GM12874 (cell line): ENCODE data around the gene TMEM170A.

Experiments used
- TF ChIP-seq, protein P1 (sequence below): IDR thresholded peaks from 2 replicates; pipeline ENCODE4 v1.5.1; 2011; ENCODE audit warnings: low read depth, mild to moderate bottlenecking, control low read depth, low read length, moderate library complexity; ENCODE audit not compliant: insufficient read depth

The TMEM170A gene, protein sequence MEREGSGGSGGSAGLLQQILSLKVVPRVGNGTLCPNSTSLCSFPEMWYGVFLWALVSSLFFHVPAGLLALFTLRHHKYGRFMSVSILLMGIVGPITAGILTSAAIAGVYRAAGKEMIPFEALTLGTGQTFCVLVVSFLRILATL

DNA sequence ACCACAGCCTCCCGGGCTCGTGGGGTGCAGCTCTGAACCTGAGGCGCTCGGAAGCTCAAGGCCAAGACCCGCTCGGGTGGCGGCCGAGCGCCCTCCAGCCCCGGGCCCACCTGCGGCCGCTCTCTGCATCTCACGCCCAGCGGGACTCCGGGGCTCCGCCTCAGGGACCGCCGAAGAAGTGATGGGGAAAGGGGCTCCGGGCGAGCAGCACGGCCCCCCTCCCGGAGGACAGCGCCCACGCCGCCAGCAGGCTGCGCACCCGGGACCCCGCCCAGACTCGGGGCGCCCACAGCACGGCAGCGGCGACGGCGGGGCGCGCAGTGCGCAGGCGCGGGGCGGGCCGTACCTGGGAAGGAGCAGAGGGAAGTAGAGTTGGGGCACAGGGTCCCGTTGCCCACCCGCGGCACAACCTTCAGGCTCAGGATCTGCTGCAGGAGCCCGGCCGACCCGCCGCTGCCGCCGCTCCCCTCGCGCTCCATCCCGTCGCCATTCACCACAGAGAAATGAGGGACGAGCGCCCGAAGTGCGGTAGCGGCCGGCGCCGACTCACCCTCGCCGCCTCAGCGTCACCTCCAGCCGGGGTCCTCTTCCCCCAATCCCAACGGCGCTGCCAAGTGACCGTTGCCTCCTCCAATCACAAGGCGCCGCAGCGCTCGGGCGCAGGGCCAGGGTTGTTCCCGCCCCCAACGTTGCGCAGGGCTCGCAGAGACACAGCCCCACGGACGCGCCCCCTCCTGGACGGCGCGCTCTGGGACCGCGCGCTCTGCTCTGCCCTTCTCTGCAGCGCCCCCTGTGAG lies at the start of gene TMEM170A:
Gene TMEM170A (minus strand): TSS at position 568 of the 797 bp plus-strand sequence. CDS start 89 bp downstream, at position 479.
- TF ChIP-seq, protein P1, sequence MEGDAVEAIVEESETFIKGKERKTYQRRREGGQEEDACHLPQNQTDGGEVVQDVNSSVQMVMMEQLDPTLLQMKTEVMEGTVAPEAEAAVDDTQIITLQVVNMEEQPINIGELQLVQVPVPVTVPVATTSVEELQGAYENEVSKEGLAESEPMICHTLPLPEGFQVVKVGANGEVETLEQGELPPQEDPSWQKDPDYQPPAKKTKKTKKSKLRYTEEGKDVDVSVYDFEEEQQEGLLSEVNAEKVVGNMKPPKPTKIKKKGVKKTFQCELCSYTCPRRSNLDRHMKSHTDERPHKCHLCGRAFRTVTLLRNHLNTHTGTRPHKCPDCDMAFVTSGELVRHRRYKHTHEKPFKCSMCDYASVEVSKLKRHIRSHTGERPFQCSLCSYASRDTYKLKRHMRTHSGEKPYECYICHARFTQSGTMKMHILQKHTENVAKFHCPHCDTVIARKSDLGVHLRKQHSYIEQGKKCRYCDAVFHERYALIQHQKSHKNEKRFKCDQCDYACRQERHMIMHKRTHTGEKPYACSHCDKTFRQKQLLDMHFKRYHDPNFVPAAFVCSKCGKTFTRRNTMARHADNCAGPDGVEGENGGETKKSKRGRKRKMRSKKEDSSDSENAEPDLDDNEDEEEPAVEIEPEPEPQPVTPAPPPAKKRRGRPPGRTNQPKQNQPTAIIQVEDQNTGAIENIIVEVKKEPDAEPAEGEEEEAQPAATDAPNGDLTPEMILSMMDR: peak; percentile 100

DNA sequence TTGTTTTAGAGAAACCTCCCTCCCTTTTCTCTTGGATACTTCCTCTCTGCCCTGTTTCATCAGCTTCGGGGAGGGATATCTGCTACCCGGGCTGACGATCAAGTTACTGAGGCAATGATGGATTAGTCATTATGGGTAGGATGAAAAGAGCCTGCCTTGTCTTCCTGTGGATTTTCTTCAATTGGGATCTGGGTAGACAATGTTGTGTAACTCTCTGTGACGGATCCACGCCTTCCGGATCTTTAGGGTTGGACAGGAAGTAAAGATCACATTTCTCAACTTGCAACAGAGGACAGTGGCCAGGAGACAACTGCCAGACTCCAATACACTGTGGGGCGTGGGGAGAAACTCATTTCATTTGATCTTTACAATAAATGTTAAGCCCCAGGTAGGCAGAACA lies 42.1 kb upstream of the TMEM170A start:
- TF ChIP-seq, protein P1: no peak

DNA sequence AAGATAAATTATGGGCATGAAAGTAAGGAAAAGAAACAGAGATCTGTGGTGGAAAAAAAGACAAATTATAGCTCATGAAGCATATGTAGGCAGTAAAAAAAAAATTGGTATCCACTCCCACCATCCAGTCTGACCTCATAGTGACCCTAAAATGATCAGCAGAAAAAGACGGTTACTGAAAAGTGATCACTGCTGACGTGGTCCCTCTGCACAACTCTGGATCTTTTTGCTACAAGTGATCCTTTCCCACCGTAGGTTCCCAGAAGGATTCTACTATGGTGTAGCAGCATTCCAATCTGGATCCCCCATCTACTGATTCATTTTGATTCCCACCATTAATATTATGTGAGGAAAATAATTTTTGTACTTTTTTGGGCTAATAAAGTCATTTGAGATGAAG lies 41.6 kb upstream of the TMEM170A start:
- TF ChIP-seq, protein P1: no peak

DNA sequence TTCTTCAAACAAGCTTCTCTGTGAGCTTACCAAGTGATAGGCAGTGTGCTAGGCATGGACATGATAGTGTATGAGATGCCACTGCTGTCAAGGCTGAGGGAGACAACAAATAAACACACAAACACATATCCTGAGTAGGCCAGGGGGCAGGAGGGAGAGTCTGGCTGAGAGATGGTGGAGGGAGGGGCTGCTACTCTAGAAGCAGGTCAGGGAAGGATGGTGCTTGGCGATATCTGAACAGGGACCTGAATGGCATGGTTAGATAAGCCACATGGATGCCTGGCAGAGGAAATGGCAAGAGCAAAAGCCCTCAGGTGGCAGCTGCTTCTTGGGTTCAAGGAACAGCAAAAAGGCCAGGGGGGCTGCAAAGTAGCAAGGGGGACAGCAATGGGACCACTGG lies 39.3 kb upstream of the TMEM170A start:
- TF ChIP-seq, protein P1: no peak

DNA sequence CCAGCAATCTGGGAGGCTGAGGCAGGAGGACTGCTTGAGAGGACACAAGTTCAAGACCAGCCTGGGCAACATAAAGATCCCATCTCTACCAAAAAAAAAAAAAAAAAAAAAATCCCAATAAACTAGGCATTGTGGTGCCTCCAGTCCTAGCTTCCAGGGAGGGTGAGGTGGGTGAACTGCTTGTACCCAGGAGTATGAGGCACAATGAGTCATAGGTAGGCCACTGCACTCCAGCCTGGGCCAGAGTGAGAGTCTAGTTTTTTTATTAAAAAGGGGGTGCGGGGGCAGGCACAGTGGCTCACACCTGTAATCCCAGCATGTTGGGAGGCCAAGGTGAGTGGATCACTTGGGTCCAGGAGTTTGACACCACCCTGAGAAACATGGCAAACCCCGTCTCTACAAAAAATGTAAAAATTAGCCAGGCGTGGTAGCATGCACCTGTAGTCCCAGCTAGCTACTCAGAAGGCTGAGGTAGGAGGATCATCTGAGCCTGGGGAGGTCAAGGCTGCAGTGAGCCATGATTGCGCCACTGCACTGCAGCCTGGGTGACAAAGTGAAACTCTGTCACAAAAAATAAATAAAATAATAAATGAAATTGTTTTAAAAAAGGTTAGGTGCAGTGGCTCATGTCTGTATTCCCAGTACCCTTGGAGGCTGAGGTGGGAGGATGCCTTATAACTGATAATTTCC lies 38.6 kb upstream of the TMEM170A start:
- TF ChIP-seq, protein P1: no peak

DNA sequence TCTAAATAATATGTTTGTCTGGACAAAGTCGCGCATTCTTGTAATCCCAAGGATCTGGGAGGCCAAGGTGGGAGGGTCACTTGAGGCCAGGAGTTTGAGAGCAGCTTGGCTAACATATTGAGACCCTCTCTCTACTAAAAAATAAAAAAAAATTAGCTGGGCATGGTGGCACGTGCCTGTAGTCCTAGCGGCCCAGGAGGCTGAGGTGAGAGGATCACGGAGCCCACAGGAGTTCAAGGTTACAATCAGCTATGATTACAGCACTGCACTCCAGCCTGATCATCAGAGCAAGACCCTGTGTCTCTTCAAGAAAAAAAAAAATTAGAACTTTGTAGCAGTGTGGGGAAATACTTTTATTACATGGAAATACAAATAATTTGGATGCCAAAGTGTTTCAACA lies 36.9 kb upstream of the TMEM170A start:
- TF ChIP-seq, protein P1: no peak

DNA sequence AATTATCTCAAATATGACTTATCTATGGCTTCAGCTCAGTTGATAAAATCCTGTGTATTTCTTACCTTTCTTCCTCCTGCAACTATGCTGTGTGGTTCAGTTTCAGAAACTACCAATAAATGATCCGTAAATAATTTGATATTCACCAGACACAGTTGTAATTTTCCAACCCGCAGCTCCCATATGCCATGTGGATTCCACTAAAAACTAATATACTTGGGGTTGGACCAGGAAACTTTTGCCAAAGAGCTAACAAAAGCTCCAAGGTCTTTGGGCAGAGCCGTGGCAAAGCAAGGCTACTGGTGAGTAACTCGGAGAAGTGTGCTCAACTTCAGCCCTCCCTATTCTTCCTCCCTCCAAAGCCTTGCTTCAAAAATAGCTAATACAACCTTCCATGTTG lies 33.1 kb upstream of the TMEM170A start:
- TF ChIP-seq, protein P1: no peak
